Natural killer cell treated with Interleukin-12 subunit alpha and Interleukin-12 subunit beta and Interleukin-15 and Interleukin-18, amount 100 ng/mL, for 72 hours (primary cell): Measurements from ENCODE around the gene GPER1. TPM values are rescaled to one million over a fixed set of nuclear protein-coding genes. Genes with fewer than 3 reads are reported as not detected.
"Not testable (repeated sequence)": the region's sequence is repeated elsewhere in the genome, so short reads cannot be mapped to it uniquely, and the experiment has no call there.

ENCODE experiments used
- ATAC-seq, 2 donors: fragments of 150-1000 bp; cut with Tn5 transposase in 1 of 2; sonication (Bioruptor Pico), chemical (Tn5 transposase) in 1 of 2; 2 replicates each; pipeline ENCODE4 v1.10.0; 2021
- DNase-seq: peaks from one replicate; pipeline ENCODE4 v3.0.0; 2022; ENCODE audit warnings: low spot score
- H3K27ac Mint-ChIP-seq, 2 donors: 1 replicate in 1 of 2; 2 replicates in 1 of 2; pipeline ENCODE4 v1.8.0; 2022; ENCODE audit warnings: mixed read lengths in 2 of 2, mild to moderate bottlenecking in 1 of 2, moderate library complexity in 1 of 2
- H3K27me3 Mint-ChIP-seq, 2 donors: 1 replicate in 1 of 2; 2 replicates in 1 of 2; pipeline ENCODE4 v1.8.0; 2022; ENCODE audit warnings: mixed read lengths in 2 of 2
- H3K36me3 Mint-ChIP-seq: one replicate; pipeline ENCODE4 v1.8.0; 2022; ENCODE audit warnings: mixed read lengths
- H3K4me1 Mint-ChIP-seq, 2 donors: 1 replicate in 1 of 2; 2 replicates in 1 of 2; pipeline ENCODE4 v1.8.0; 2022; ENCODE audit warnings: low read depth in 2 of 2, mixed read lengths in 2 of 2, mild to moderate bottlenecking in 1 of 2
- H3K4me3 Mint-ChIP-seq: one replicate; pipeline ENCODE4 v1.8.0; 2022; ENCODE audit warnings: mixed read lengths
- H3K9me3 Mint-ChIP-seq: 2 replicates; pipeline ENCODE4 v1.8.0; 2022; ENCODE audit warnings: mixed read lengths
- total RNA-seq, 2 donors: library from RNA; stranded (reverse); gene quantifications; one replicate each; pipeline ENCODE4 v1.2.3, GENCODE V29; 2022

GPER1 gene
- not detected for total RNA-seq

- no peaks in the 10 kb centered on the region for H3K27me3 Mint-ChIP-seq
- no peaks in the 10 kb centered on the region for H3K36me3 Mint-ChIP-seq
- H3K27ac Mint-ChIP-seq: no peak within 1 kb of the TSS
- no peaks in the 10 kb centered on the region for H3K9me3 Mint-ChIP-seq
- peaks cover 7 to 8% of the 10 kb centered on the region in 2 donors for H3K4me1 Mint-ChIP-seq
- ATAC-seq: no peak
- peak within 1 kb of the TSS; percentile 55 for H3K4me3 Mint-ChIP-seq
- DNase-seq: no peak
Measured at GRCh38 chr7:1087952-1088920, at the start of gene GPER1. GPER1 (plus strand) TSS chr7:1088113; CDS start chr7:1091729, 3,616 bp downstream.

- not testable (repeated sequence) for H3K4me3 Mint-ChIP-seq
Measured at GRCh38 chr7:1040233-1040632, 47.7 kb upstream of the GPER1 start.

GRCh38 chr7:1040790-1041189, 47.1 kb upstream of the GPER1 start:
- Mint-ChIP-seq H3K9me3 (no peaks in the 10 kb centered on the region), H3K4me3 (no peak overlapping the region), H3K36me3 (no peaks in the 10 kb centered on the region), H3K27me3 (peaks cover 0 to 7% of the 10 kb centered on the region in 2 donors), H3K4me1 (peaks cover 33 to 34% of the 10 kb centered on the region in 2 donors), H3K27ac (no peak overlapping the region)
- ATAC-seq (no peak), DNase-seq (no peak)

More at GRCh38 chr7:1040233-1040632, 47.7 kb upstream of the GPER1 start:
- H3K4me1 Mint-ChIP-seq: peaks cover 27 to 28% of the 10 kb centered on the region in 2 donors
- not testable (repeated sequence) for H3K36me3 Mint-ChIP-seq, ATAC-seq, H3K27ac Mint-ChIP-seq, DNase-seq, H3K27me3 Mint-ChIP-seq, H3K9me3 Mint-ChIP-seq

- Mint-ChIP-seq H3K4me1 (peaks cover 34 to 36% of the 10 kb centered on the region in 2 donors), H3K4me3 (peak overlapping the region; percentile 51), H3K27ac (no peak overlapping the region), H3K9me3 (no peaks in the 10 kb centered on the region), H3K36me3 (no peaks in the 10 kb centered on the region), H3K27me3 (peaks cover 0 to 7% of the 10 kb centered on the region in 2 donors)
- ATAC-seq (peak in 1 of 2 donors; percentile 29), DNase-seq (no peak)
Measured at GRCh38 chr7:1041551-1042491, 46.1 kb upstream of the GPER1 start.

GRCh38 chr7:1042492-1042833, 45.5 kb upstream of the GPER1 start:
- no peak for ATAC-seq
- Mint-ChIP-seq H3K36me3 (no peaks in the 10 kb centered on the region), H3K9me3 (no peaks in the 10 kb centered on the region), H3K27ac (no peak overlapping the region), H3K4me3 (peak overlapping the region; percentile 51), H3K27me3 (peaks cover 0 to 7% of the 10 kb centered on the region in 2 donors), H3K4me1 (peaks cover 34 to 36% of the 10 kb centered on the region in 2 donors)
- no peak for DNase-seq

- Mint-ChIP-seq H3K27me3 (peaks cover 0 to 7% of the 10 kb centered on the region in 2 donors), H3K36me3 (no peaks in the 10 kb centered on the region), H3K27ac (peak overlapping the region; percentile 35 to 51), H3K4me3 (peak overlapping the region; percentile 67), H3K9me3 (no peaks in the 10 kb centered on the region), H3K4me1 (peaks cover 35 to 36% of the 10 kb centered on the region in 2 donors)
- DNase-seq (no peak), ATAC-seq (no peak)
Measured at GRCh38 chr7:1043552-1044188, 44.2 kb upstream of the GPER1 start.

GRCh38 chr7:1044189-1045068, 43.5 kb upstream of the GPER1 start, which contains the start of gene GPR146:
GPR146 (plus strand) TSS chr7:1044546; CDS start chr7:1057516, 12,970 bp downstream.
- peak within 1 kb of the TSS; percentile 35 to 84 for H3K27ac Mint-ChIP-seq
- peaks cover 36 to 40% of the 10 kb centered on the region in 2 donors for H3K4me1 Mint-ChIP-seq
- peak within 1 kb of the TSS; percentile 73 for H3K4me3 Mint-ChIP-seq
- peak; percentile 97 to 99 for ATAC-seq
- H3K27me3 Mint-ChIP-seq: peaks cover 0 to 7% of the 10 kb centered on the region in 2 donors
- H3K9me3 Mint-ChIP-seq: no peaks in the 10 kb centered on the region
- no peaks in the 10 kb centered on the region for H3K36me3 Mint-ChIP-seq
- DNase-seq: peak; percentile 95

- ATAC-seq (no peak), DNase-seq (no peak)
- Mint-ChIP-seq H3K4me3 (peak overlapping the region; percentile 73), H3K36me3 (no peaks in the 10 kb centered on the region), H3K9me3 (no peaks in the 10 kb centered on the region), H3K27ac (peak overlapping the region; percentile 29 to 84), H3K27me3 (peaks cover 0 to 7% of the 10 kb centered on the region in 2 donors), H3K4me1 (peaks cover 36 to 40% of the 10 kb centered on the region in 2 donors)
Measured at GRCh38 chr7:1045069-1046063, 42.5 kb upstream of the GPER1 start.

GRCh38 chr7:1046722-1047679, 40.9 kb upstream of the GPER1 start:
- Mint-ChIP-seq H3K36me3 (no peaks in the 10 kb centered on the region), H3K9me3 (no peaks in the 10 kb centered on the region), H3K4me3 (no peak overlapping the region), H3K27ac (no peak overlapping the region), H3K27me3 (peaks cover 0 to 1% of the 10 kb centered on the region in 2 donors), H3K4me1 (peaks cover 28% of the 10 kb centered on the region in 2 donors)
- no peak for ATAC-seq
- no peak for DNase-seq

- peaks cover 13 to 18% of the 10 kb centered on the region in 2 donors for H3K4me1 Mint-ChIP-seq
- H3K27ac Mint-ChIP-seq: no peak overlapping the region
- no peaks in the 10 kb centered on the region for H3K36me3 Mint-ChIP-seq
- H3K27me3 Mint-ChIP-seq: no peaks in the 10 kb centered on the region
- no peak for ATAC-seq
- DNase-seq: no peak
- H3K4me3 Mint-ChIP-seq: no peak overlapping the region
- no peaks in the 10 kb centered on the region for H3K9me3 Mint-ChIP-seq
Measured at GRCh38 chr7:1049006-1049741, 38.7 kb upstream of the GPER1 start.
